Loucy (cell line): ENCODE data around the gene TTC23.

Source experiments
- H2AFZ ChIP-seq: fragments of 200-600 bp; sonication (generic); 2 replicates; pipeline ENCODE4 v1.6.0; 2016; ENCODE audit warnings: antibody characterized with exemption, mild to moderate bottlenecking, low read length, moderate library complexity
- H3F3A ChIP-seq: fragments of 200-600 bp; 2 replicates; pipeline ENCODE4 v1.6.0; 2016; ENCODE audit warnings: antibody characterized with exemption, low read depth, mild to moderate bottlenecking
- H3K27me3 ChIP-seq: fragments of 200-600 bp; sonication (generic); 2 replicates; pipeline ENCODE4 v1.6.1; 2014; ENCODE audit warnings: low read length, mild to moderate bottlenecking; ENCODE audit not compliant: insufficient read depth, poor library complexity, severe bottlenecking
- H3K36me3 ChIP-seq: fragments of 200-600 bp; sonication (generic); 2 replicates; pipeline ENCODE4 v1.6.1; 2016; ENCODE audit warnings: low read length; ENCODE audit not compliant: insufficient read depth
- H3K4me1 ChIP-seq: fragments of 200-600 bp; sonication (generic); 2 replicates; pipeline ENCODE4 v1.5.1; 2014; ENCODE audit warnings: low read length, mild to moderate bottlenecking; ENCODE audit not compliant: insufficient read depth, poor library complexity, severe bottlenecking
- H3K4me2 ChIP-seq: fragments of 200-600 bp; sonication (generic); 2 replicates; pipeline ENCODE4 v1.6.0; 2014; ENCODE audit warnings: antibody characterized with exemption, low read length, low read depth, mild to moderate bottlenecking; ENCODE audit not compliant: poor library complexity, severe bottlenecking
- H3K4me3 ChIP-seq: fragments of 200-600 bp; sonication (generic); 2 replicates; pipeline ENCODE4 v1.5.1; 2014; ENCODE audit warnings: low read length, mild to moderate bottlenecking, mixed read lengths; ENCODE audit not compliant: poor library complexity, severe bottlenecking
- H3K79me2 ChIP-seq: fragments of 200-600 bp; sonication (generic); 2 replicates; pipeline ENCODE4 v1.6.1; 2014; ENCODE audit warnings: low read length; ENCODE audit not compliant: insufficient read depth
- H3K9ac ChIP-seq: fragments of 200-600 bp; sonication (generic); 2 replicates; pipeline ENCODE4 v1.6.0; 2014; ENCODE audit warnings: mild to moderate bottlenecking, low read depth, low read length, moderate library complexity; ENCODE audit not compliant: poor library complexity, severe bottlenecking
- H3K9me2 ChIP-seq: fragments of 200-600 bp; sonication (generic); replicated peaks from 2 replicates; pipeline ENCODE4 v1.6.1; 2016; ENCODE audit warnings: low read depth, low read length, mixed read lengths
- H3K9me3 ChIP-seq: fragments of 200-600 bp; sonication (generic); 2 replicates; pipeline ENCODE4 v1.6.1; 2014; ENCODE audit warnings: mild to moderate bottlenecking, antibody characterized with exemption, low read length, low read depth; ENCODE audit not compliant: insufficient read depth
- H4K20me1 ChIP-seq: fragments of 200-600 bp; sonication (generic); 2 replicates; pipeline ENCODE4 v1.6.0; 2014; ENCODE audit warnings: antibody characterized with exemption, low read length, mild to moderate bottlenecking; ENCODE audit not compliant: insufficient read depth, poor library complexity, severe bottlenecking
- EZH2phosphoT487 ChIP-seq: fragments of 200-600 bp; IDR thresholded peaks from 2 replicates; pipeline ENCODE4 v1.6.1; 2018; ENCODE audit warnings: antibody characterized with exemption, mild to moderate bottlenecking, moderate library complexity, borderline replicate concordance
- TF ChIP-seq, protein P1 (sequence below): fragments of 200-600 bp; sonication (generic); conservative IDR thresholded peaks from 2 replicates; pipeline ENCODE4 v1.5.1; 2014; ENCODE audit warnings: mild to moderate bottlenecking, antibody characterized with exemption, low read length

TTC23 gene, protein sequence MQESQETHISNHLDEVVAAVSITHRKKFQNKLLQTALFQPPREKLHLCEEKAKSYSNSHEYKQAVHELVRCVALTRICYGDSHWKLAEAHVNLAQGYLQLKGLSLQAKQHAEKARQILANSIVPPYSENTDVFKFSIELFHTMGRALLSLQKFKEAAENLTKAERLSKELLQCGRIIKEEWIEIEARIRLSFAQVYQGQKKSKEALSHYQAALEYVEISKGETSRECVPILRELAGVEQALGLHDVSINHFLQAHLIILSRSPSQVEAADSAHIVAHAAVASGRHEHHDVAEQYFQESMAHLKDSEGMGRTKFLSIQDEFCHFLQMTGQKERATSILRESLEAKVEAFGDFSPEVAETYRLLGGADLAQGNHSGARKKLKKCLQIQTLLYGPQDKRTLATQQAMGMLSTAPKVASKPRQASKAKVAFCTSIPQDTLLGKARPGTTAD

DNA sequence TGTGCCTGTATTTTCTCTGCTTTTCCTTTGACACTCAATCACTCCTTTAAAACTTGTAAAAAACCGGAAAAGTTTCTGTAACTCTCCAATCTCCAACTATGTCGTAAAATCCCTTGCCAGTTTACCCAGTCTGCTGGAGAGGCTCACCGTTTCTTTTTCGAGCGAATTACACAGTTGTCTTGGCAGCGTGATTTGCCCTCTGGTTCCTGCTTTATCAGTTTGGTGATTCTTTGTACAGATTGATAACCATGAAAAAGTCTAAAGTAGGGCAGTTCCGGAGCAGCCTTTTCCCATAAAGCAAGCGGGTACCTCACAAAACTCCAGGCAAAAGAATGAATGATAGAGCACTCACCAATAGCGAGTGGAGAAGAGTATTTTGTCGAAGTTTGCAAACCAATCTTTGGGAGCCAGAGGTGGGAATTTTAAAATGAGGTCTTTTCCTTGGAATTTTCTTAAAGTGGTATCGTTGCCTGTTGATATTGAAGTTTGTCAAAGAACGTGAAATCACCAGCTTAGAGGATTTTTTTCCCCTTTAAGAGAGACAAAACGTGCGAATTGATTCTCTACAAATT, at the start of gene TTC23:
TTC23 (minus strand) TSS at position 312 of the 572 bp plus-strand sequence. CDS start 20,869 bp downstream, outside the sequence.
- no peaks in the 10 kb centered on the region for H4K20me1 ChIP-seq
- H3F3A ChIP-seq: no peaks in the 10 kb centered on the region
- no peaks in the 10 kb centered on the region for H3K9me2 ChIP-seq
- H3K4me3 ChIP-seq: peak within 1 kb of the TSS; percentile 82
- peaks cover 50% of the 10 kb centered on the region for H3K27me3 ChIP-seq
- H3K9ac ChIP-seq: no peak within 1 kb of the TSS
- TF ChIP-seq, protein P1, sequence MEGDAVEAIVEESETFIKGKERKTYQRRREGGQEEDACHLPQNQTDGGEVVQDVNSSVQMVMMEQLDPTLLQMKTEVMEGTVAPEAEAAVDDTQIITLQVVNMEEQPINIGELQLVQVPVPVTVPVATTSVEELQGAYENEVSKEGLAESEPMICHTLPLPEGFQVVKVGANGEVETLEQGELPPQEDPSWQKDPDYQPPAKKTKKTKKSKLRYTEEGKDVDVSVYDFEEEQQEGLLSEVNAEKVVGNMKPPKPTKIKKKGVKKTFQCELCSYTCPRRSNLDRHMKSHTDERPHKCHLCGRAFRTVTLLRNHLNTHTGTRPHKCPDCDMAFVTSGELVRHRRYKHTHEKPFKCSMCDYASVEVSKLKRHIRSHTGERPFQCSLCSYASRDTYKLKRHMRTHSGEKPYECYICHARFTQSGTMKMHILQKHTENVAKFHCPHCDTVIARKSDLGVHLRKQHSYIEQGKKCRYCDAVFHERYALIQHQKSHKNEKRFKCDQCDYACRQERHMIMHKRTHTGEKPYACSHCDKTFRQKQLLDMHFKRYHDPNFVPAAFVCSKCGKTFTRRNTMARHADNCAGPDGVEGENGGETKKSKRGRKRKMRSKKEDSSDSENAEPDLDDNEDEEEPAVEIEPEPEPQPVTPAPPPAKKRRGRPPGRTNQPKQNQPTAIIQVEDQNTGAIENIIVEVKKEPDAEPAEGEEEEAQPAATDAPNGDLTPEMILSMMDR: no peak
- TF ChIP-seq EZH2phosphoT487: no peak
- no peak within 1 kb of the TSS for H2AFZ ChIP-seq
- H3K9me3 ChIP-seq: no peaks in the 10 kb centered on the region
- H3K36me3 ChIP-seq: no peaks in the 10 kb centered on the region
- H3K4me1 ChIP-seq: peaks cover 23% of the 10 kb centered on the region
- no peaks in the 10 kb centered on the region for H3K79me2 ChIP-seq
- peak within 1 kb of the TSS; percentile 81 for H3K4me2 ChIP-seq

DNA sequence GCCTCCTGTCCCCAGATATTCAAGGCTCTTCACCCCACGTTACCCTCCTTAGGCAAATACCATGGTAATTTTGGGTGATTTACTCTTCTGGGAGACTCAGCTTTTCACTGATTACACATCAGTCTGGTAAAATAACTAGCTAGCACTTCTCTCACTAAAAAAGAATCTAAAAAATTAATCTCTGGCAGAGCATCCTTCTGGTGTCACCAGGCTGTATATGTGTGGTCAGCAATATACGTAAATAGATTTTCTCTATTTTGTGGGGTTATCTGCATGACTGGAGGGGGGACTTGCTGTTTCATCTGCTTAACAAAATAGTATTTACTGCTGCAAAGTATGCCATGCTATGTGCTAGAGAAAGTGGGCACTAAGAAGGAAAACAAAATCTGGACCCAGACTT, 47.0 kb upstream of the TTC23 start:
- H3K79me2 ChIP-seq: no peaks in the 10 kb centered on the region
- H3K9me2 ChIP-seq: no peaks in the 10 kb centered on the region

DNA sequence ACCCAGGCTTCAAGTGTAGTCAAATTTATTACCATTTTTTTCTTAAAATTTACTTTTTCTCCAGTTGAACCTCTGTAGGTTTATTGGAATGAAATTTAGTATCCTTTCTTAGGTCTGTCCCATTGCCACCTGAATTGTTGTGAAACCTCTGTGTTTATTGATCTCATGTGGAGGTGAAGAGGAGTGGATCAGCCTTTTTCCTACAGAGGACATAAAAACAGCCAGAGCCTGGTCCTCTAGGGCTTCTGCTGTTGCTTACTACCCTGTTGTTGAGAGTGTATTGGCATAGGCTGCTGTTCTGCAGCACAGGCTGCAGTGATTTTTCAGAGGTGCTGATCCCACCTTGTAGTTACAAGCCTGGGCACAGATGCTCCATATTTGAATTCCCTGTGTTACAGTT, 46.5 kb upstream of the TTC23 start:
- no peak overlapping the region for H3K9ac ChIP-seq
- no peaks in the 10 kb centered on the region for H4K20me1 ChIP-seq
- H3K4me2 ChIP-seq: no peak overlapping the region
- no peak overlapping the region for H3K4me3 ChIP-seq
- H3F3A ChIP-seq: peaks cover 4% of the 10 kb centered on the region; the same call in 1 of the 2 replicates
- no peaks in the 10 kb centered on the region for H3K36me3 ChIP-seq
- no peaks in the 10 kb centered on the region for H3K27me3 ChIP-seq
- TF ChIP-seq EZH2phosphoT487: no peak
- TF ChIP-seq, protein P1: no peak
- no peaks in the 10 kb centered on the region for H3K9me2 ChIP-seq
- H3K4me1 ChIP-seq: no peaks in the 10 kb centered on the region
- H3K9me3 ChIP-seq: no peaks in the 10 kb centered on the region
- H2AFZ ChIP-seq: no peak overlapping the region
- no peaks in the 10 kb centered on the region for H3K79me2 ChIP-seq

More for the DNA sequence above, 47.0 kb upstream of the TTC23 start:
- Histone ChIP-seq H3K4me3 (no peak overlapping the region), H3K36me3 (no peaks in the 10 kb centered on the region), H3K4me1 (no peaks in the 10 kb centered on the region), H3F3A (peaks cover 4% of the 10 kb centered on the region; the same call in 1 of the 2 replicates), H2AFZ (no peak overlapping the region), H3K9ac (no peak overlapping the region), H3K27me3 (no peaks in the 10 kb centered on the region), H4K20me1 (no peaks in the 10 kb centered on the region), H3K9me3 (no peaks in the 10 kb centered on the region), H3K4me2 (no peak overlapping the region)
- TF ChIP-seq EZH2phosphoT487: no peak
- TF ChIP-seq, protein P1: no peak
